GM23338 (cell line): ENCODE results near the gene YJEFN3. TPM values are rescaled to one million over a fixed set of nuclear protein-coding genes. Genes with fewer than 3 reads are reported as not detected.

Experiments
- polyA plus RNA-seq: library from polyadenylated mRNA; unstranded; fragments of >200 nt; fragmentation: Nextera tagmentation; extraction: Ambion mirVana; gene quantifications from 2 replicates; pipeline ENCODE4 v1.2.1, GENCODE V29; 2016
- total RNA-seq: library from RNA; depleted of rRNA; stranded (reverse); fragments of >200 nt; shearing (Covaris generic); gene quantifications from 2 replicates; pipeline ENCODE4 v1.2.3, GENCODE V29; 2014; rRNA removed

Gene YJEFN3
- total and polyA plus RNA-seq, 2 experiments from 2014 or later, result 3.5 to 6.5 TPM

Other genes starting within 250 kb of the YJEFN3 start
- 31.0 and 38.6 TPM in 2 replicates for gene SUGP1, start 208.4 kb upstream of the YJEFN3 start, total RNA-seq
- gene SUGP1, start 208.4 kb upstream of the YJEFN3 start, polyA plus RNA-seq, result 61.6 and 63.2 TPM in 2 replicates
- 36.0 and 62.2 TPM in 2 replicates for gene MAU2, start 208.1 kb upstream of the YJEFN3 start, total RNA-seq
- 18.9 and 20.5 TPM in 2 replicates for gene MAU2, start 208.1 kb upstream of the YJEFN3 start, polyA plus RNA-seq
- 123 and 151 TPM in 2 replicates for gene GATAD2A, start 123.2 kb upstream of the YJEFN3 start, total RNA-seq
- 40.0 and 49.2 TPM in 2 replicates for gene GATAD2A, start 123.2 kb upstream of the YJEFN3 start, polyA plus RNA-seq
- 4.5 and 4.9 TPM in 2 replicates for gene TSSK6, start 13.4 kb upstream of the YJEFN3 start, total RNA-seq
- 0.28 and 0.63 TPM in 2 replicates for gene TSSK6, start 13.4 kb upstream of the YJEFN3 start, polyA plus RNA-seq
- gene NDUFA13, start 12.7 kb upstream of the YJEFN3 start, total RNA-seq, result 37.6 and 143 TPM in 2 replicates
- gene NDUFA13, start 12.7 kb upstream of the YJEFN3 start, polyA plus RNA-seq, result 598 and 619 TPM in 2 replicates
- 17.0 and 21.6 TPM in 2 replicates for gene CILP2, start 9.4 kb downstream of the YJEFN3 start, total RNA-seq
- 4.0 and 5.0 TPM in 2 replicates for gene CILP2, start 9.4 kb downstream of the YJEFN3 start, polyA plus RNA-seq
- gene PBX4, start 89.8 kb downstream of the YJEFN3 start, total RNA-seq, result 1.5 and 2.6 TPM in 2 replicates
- gene PBX4, start 89.8 kb downstream of the YJEFN3 start, polyA plus RNA-seq, result 4.1 and 5.3 TPM in 2 replicates
- gene LPAR2, start 99.3 kb downstream of the YJEFN3 start, total RNA-seq, result 49.5 and 63.1 TPM in 2 replicates
- gene LPAR2, start 99.3 kb downstream of the YJEFN3 start, polyA plus RNA-seq, result 35.8 and 39.4 TPM in 2 replicates
- 19.8 and 22.1 TPM in 2 replicates for gene GMIP, start 114.7 kb downstream of the YJEFN3 start, total RNA-seq
- 5.1 and 6.2 TPM in 2 replicates for gene GMIP, start 114.7 kb downstream of the YJEFN3 start, polyA plus RNA-seq
- gene ATP13A1, start 134.8 kb downstream of the YJEFN3 start, total RNA-seq, result 109 and 307 TPM in 2 replicates
- gene ATP13A1, start 134.8 kb downstream of the YJEFN3 start, polyA plus RNA-seq, result 38.1 and 41.5 TPM in 2 replicates
- 46.4 and 51.0 TPM in 2 replicates for gene ZNF101, start 139.9 kb downstream of the YJEFN3 start, total RNA-seq
- gene ZNF101, start 139.9 kb downstream of the YJEFN3 start, polyA plus RNA-seq, result 47.9 and 52.9 TPM in 2 replicates
- gene ZNF14, start 204.2 kb downstream of the YJEFN3 start, total RNA-seq, result 9.4 and 10.2 TPM in 2 replicates
- 3.0 and 4.6 TPM in 2 replicates for gene ZNF14, start 204.2 kb downstream of the YJEFN3 start, polyA plus RNA-seq